ENCODE data around the gene XPO5.

DNA sequence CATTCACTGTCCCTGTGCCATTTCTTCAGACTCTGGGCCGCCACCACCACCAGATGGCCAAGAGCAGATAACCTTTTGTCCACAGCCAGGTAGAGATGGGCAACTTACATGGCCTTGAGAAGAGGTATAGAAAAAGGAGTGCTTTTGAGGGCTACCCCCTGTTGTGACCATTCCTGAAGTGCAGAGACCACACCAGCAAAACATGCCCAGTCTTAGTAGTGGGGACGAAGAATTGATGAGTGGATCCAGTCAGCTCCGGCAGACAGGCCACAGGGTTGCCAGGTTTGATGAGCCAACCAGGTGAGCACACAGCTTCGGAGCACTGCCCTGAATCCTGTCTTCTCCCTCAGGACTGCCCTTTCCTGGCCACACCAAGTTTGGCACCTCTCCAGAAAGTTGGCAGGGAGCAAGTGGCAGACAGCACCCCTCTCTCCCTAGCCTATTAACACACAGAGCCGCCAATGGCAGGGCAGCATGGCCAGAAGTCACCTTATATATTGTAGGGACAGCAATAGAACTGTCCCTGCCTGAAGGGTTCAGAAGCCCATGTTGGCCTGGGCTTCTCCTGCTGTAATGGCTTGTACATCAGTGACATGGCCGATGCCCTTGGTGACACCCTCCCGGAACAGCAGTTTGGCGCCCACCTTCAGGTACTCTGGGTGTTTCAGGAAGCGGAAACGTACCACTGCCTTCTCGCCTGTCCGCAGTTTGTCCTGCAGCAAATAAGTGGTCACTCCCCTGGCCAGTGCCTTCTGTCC lies 45.4 kb upstream of the XPO5 start:
- TF ChIP-seq ZNF274 (IDR thresholded peaks at IDR 0.05; ENCODE audit: low read depth, low read length) = no peak
- TF ChIP-seq YY1 (IDR thresholded peaks at IDR 0.05; ENCODE audit: insufficient read depth, insufficient read length) = no peak
